ENCODE measurements around the gene PXN. TPM values are rescaled to one million over a fixed set of nuclear protein-coding genes. Genes with fewer than 3 reads are reported as not detected.
A peak's percentile ranks its signal among the peaks of the same experiment; 100 is the strongest.

Gene PXN
- total and polyA plus RNA-seq, 2 of the 13 experiments (the other 11 are each of a cell fraction or from before 2014, with no cell fraction given): 13.6 to 14.2 TPM

- TF ChIP-seq ZBTB25 (CRISPR knock-in tag; IDR thresholded peaks at IDR 0.05) (0 out of 2 replicates have a peak, but pooled peaks have one; percentile 19), ZNF318 (CRISPR knock-in tag; IDR thresholded peaks at IDR 0.05) (0 out of 2 replicates have a peak, but pooled peaks have one; percentile 54), RELA (CRISPR knock-in tag; IDR thresholded peaks at IDR 0.05) (no peak), FOXK2 (IDR thresholded peaks at IDR 0.05) (peak; percentile 94), SRSF1 (optimal IDR thresholded peaks at IDR 0.05; ENCODE audit: low read depth, low read length) (no peak), IKZF5 (CRISPR knock-in tag; IDR thresholded peaks at IDR 0.05) (no peak), TRIM22 (IDR thresholded peaks at IDR 0.05) (no peak), ZBTB43 (CRISPR knock-in tag; conservative IDR thresholded peaks at IDR 0.05) (no peak; the same call in 1 of the 2 replicates), ZNF484 (CRISPR knock-in tag; IDR thresholded peaks at IDR 0.05; ENCODE audit: borderline replicate concordance, low read depth) (no peak), ZNF430 (CRISPR knock-in tag; IDR thresholded peaks at IDR 0.05) (0 out of 2 replicates have a peak, but pooled peaks have one; percentile 41), ZFP62 (CRISPR knock-in tag; IDR thresholded peaks at IDR 0.05) (no peak), SOX13 (IDR thresholded peaks at IDR 0.05) (0 out of 2 replicates have a peak, but pooled peaks have one; percentile 28), SOX13 (CRISPR knock-in tag; conservative IDR thresholded peaks at IDR 0.05 in 1 of 2, IDR thresholded peaks at IDR 0.05 in 1 of 2) (peak in 1 of 2 experiments; percentile 36; a peak in 1 of 4 replicates)
These were observed 36.7 kb upstream of the PXN start, which contains the start of gene SIRT4 (continued) for GRCh38 chr12:120301962-120302815.

Data from HepG2 (cell line).